HG02885 (cell line): ENCODE data around the gene SLC38A10.
A peak's percentile ranks its signal among the peaks of the same experiment; 100 is the strongest.

Source experiments
- ATAC-seq: cut with Tn5 transposase; IDR thresholded peaks from one replicate; pipeline ENCODE4 v1.9.1; 2021; ENCODE audit warnings: mild to moderate bottlenecking; ENCODE audit not compliant: unreplicated experiment, poor library complexity

Gene SLC38A10

GRCh38 chr17:81301195-81302144, 6.4 kb upstream of the SLC38A10 start:
- no peak for ATAC-seq

GRCh38 chr17:81300586-81301155, 5.6 kb upstream of the SLC38A10 start:
- no peak for ATAC-seq

GRCh38 chr17:81299846-81300585, 4.9 kb upstream of the SLC38A10 start:
- ATAC-seq, result no peak

- ATAC-seq, result no peak
These were observed 4.1 kb upstream of the SLC38A10 start for GRCh38 chr17:81298991-81299738.

GRCh38 chr17:81298325-81298990, 3.4 kb upstream of the SLC38A10 start:
- no peak for ATAC-seq

GRCh38 chr17:81295676-81296381, 722 bp upstream of the SLC38A10 start:
- peak; percentile 8 for ATAC-seq

GRCh38 chr17:81294512-81295030, 536 bp downstream of the SLC38A10 start:
- peak; percentile 16 for ATAC-seq

- ATAC-seq, result no peak
These were observed 2.7 kb downstream of the SLC38A10 start for GRCh38 chr17:81292450-81292849.

- ATAC-seq, result no peak
These were observed 3.4 kb downstream of the SLC38A10 start for GRCh38 chr17:81291662-81292061.

- ATAC-seq, result no peak
These were observed 4.9 kb downstream of the SLC38A10 start for GRCh38 chr17:81290230-81290629.

GRCh38 chr17:81289627-81290026, 5.5 kb downstream of the SLC38A10 start:
- no peak for ATAC-seq

- ATAC-seq, result no peak
These were observed 6.4 kb downstream of the SLC38A10 start for GRCh38 chr17:81288715-81289114.

- no peak for ATAC-seq
These were observed 7.2 kb downstream of the SLC38A10 start for GRCh38 chr17:81287741-81288430.

- ATAC-seq, result no peak
These were observed 8.0 kb downstream of the SLC38A10 start for GRCh38 chr17:81287152-81287551.

GRCh38 chr17:81286491-81287145, 8.5 kb downstream of the SLC38A10 start:
- ATAC-seq, result no peak

- no peak for ATAC-seq
These were observed 9.2 kb downstream of the SLC38A10 start for GRCh38 chr17:81285894-81286293.

GRCh38 chr17:81285179-81285878, 9.8 kb downstream of the SLC38A10 start:
- no peak for ATAC-seq
